GM12865 (cell line): Measurements from ENCODE around the gene EDA.

Experiments used
- DNase-seq: peaks from one replicate; pipeline ENCODE4 v3.0.0; 2010; ENCODE audit warnings: low read depth
- H3K4me3 ChIP-seq: 2 replicates; pipeline ENCODE4 v1.5.1; 2011; ENCODE audit warnings: mild to moderate bottlenecking, low read depth, low read length, control low read depth
- CTCF ChIP-seq: IDR thresholded peaks from 2 replicates; pipeline ENCODE4 v1.5.1; 2011; ENCODE audit warnings: low read length, control low read depth, low read depth, inconsistent platforms; ENCODE audit not compliant: insufficient read depth; ENCODE audit errors: missing control alignments

EDA gene

GRCh38 chrX:70084592-70085240, 468.8 kb downstream of the EDA start:
- no peak overlapping the region for H3K4me3 ChIP-seq
- no peak for TF ChIP-seq CTCF
- DNase-seq, result no peak

GRCh38 chrX:70087857-70088630, 472.1 kb downstream of the EDA start:
- DNase-seq, result no peak
- H3K4me3 ChIP-seq, result no peak overlapping the region
- no peak for TF ChIP-seq CTCF

GRCh38 chrX:70088751-70089150, 472.8 kb downstream of the EDA start:
- no peak for TF ChIP-seq CTCF
- no peak for DNase-seq
- H3K4me3 ChIP-seq, result no peak overlapping the region
